B cell (primary cell): ENCODE measurements around the gene STARD10. TPM values are rescaled to one million over a fixed set of nuclear protein-coding genes. Genes with fewer than 3 reads are reported as not detected.

Experiments used
- ATAC-seq: fragments of 200-7000 bp; cut with Tn5 transposase; one replicate; pipeline ENCODE4 v1.10.0; 2021; ENCODE audit warnings: low read depth, mild to moderate bottlenecking, moderate number of reproducible peaks, moderate library complexity
- CTCF ChIA-PET: fragments of 350-600 bp; sonication (Branson Sonifier 250); formaldehyde crosslinking; loops from one replicate; lab custom pipeline; 2021; ENCODE audit warnings: antibody characterized with exemption, inconsistent platforms; lab: Charles Lee
- POLR2A ChIA-PET: fragments of 350-600 bp; sonication (Branson Sonifier 250); formaldehyde crosslinking; loops from one replicate; lab custom pipeline; 2021; ENCODE audit warnings: antibody characterized with exemption; lab: Charles Lee
- DNase-seq: peaks from one replicate; pipeline ENCODE4 v3.0.0; 2013
- H2AFZ ChIP-seq: 2 replicates; pipeline ENCODE4 v1.6.1; 2012; ENCODE audit warnings: mild to moderate bottlenecking, low read depth, low read length; ENCODE audit not compliant: insufficient read depth, poor library complexity, severe bottlenecking
- H3K27ac ChIP-seq, 2 donors: 1 replicate in 1 of 2; 2 replicates in 1 of 2; pipeline ENCODE4 v1.5.1; 2012 to 2013; ENCODE audit warnings: low read length in 2 of 2, mild to moderate bottlenecking in 2 of 2, moderate library complexity in 1 of 2
- H3K27me3 ChIP-seq, 4 experiments: fragments of 200-600 bp in 1 of 4; sonication (generic) in 1 of 4; replicated peaks in 1 of 4; 1 replicate in 2 of 4; 2 replicates in 2 of 4; pipeline versions ENCODE4 v1.6.1 to v1.7.0; 2013 to 2016; ENCODE audit warnings: low read length in 3 of 4, mild to moderate bottlenecking in 2 of 4, mixed read lengths in 1 of 4, moderate library complexity in 1 of 4; ENCODE audit not compliant: insufficient read depth in 4 of 4, control insufficient read depth in 3 of 4; ENCODE audit errors: control extremely low read depth in 1 of 4
- H3K36me3 ChIP-seq, 2 experiments: replicated peaks in 1 of 2; 1 replicate in 1 of 2; 2 replicates in 1 of 2; pipeline versions ENCODE4 v1.6.1 to v1.7.1; 2013; ENCODE audit warnings: low read length in 1 of 2; ENCODE audit not compliant: insufficient read depth in 2 of 2, control insufficient read depth in 1 of 2; ENCODE audit errors: control extremely low read depth in 1 of 2, extremely low read depth in 1 of 2
- H3K4me1 ChIP-seq, 2 donors: fragments of 200-600 bp in 1 of 2; sonication (generic) in 1 of 2; 1 replicate in 1 of 2; 2 replicates in 1 of 2; pipeline versions ENCODE4 v1.5.1 to v1.6.1; 2013 to 2017; ENCODE audit warnings: low read length in 2 of 2; ENCODE audit not compliant: control insufficient read depth in 2 of 2, insufficient read depth in 2 of 2
- H3K4me2 ChIP-seq: replicated peaks from 2 replicates; pipeline ENCODE3; 2012; ENCODE audit warnings: mild to moderate bottlenecking, low read depth, low read length; ENCODE audit not compliant: poor library complexity, severe bottlenecking
- H3K4me3 ChIP-seq, 5 experiments: fragments of 200-600 bp in 1 of 5; sonication (generic) in 1 of 5; 1 replicate in 3 of 5; 2 replicates in 2 of 5; pipeline versions ENCODE4 v1.5.1 to v1.7.0; 2011 to 2016; ENCODE audit warnings: low read length in 4 of 5, mild to moderate bottlenecking in 4 of 5, low read depth in 2 of 5, control low read depth in 1 of 5, moderate library complexity in 1 of 5; ENCODE audit not compliant: insufficient read depth in 1 of 5; ENCODE audit errors: control extremely low read depth in 1 of 5, extremely low read depth in 1 of 5
- H3K79me2 ChIP-seq: fragments of 200-600 bp; sonication (generic); one replicate; pipeline ENCODE4 v1.6.0; 2016; ENCODE audit warnings: low read length; ENCODE audit not compliant: control insufficient read depth, insufficient read depth
- H3K9ac ChIP-seq: fragments of 200-600 bp; sonication (generic); 2 replicates; pipeline ENCODE4 v1.6.1; 2017; ENCODE audit warnings: mild to moderate bottlenecking, low read length, moderate library complexity
- H3K9me3 ChIP-seq, 3 donors: one replicate each; pipeline versions ENCODE4 v1.6.1 to v1.7.1; 2013; ENCODE audit warnings: low read length in 2 of 3; ENCODE audit not compliant: control insufficient read depth in 2 of 3, insufficient read depth in 1 of 3; ENCODE audit errors: control extremely low read depth in 1 of 3
- H4K20me1 ChIP-seq: 2 replicates; pipeline ENCODE4 v1.6.0; 2012; ENCODE audit warnings: mild to moderate bottlenecking, low read length; ENCODE audit not compliant: insufficient read depth, control insufficient read depth, poor library complexity, severe bottlenecking
- H3K27ac Mint-ChIP-seq: one replicate; pipeline ENCODE4 v1.8.0; 2021; ENCODE audit warnings: mixed read lengths
- H3K27me3 Mint-ChIP-seq: one replicate; pipeline ENCODE4 v1.8.0; 2021; ENCODE audit warnings: mixed read lengths
- H3K4me1 Mint-ChIP-seq: one replicate; pipeline ENCODE4 v1.8.0; 2021; ENCODE audit warnings: mixed read lengths
- H3K4me3 Mint-ChIP-seq: one replicate; pipeline ENCODE4 v1.8.0; 2021; ENCODE audit warnings: mixed read lengths
- H3K9me3 Mint-ChIP-seq: one replicate; pipeline ENCODE4 v1.8.0; 2022; ENCODE audit warnings: mixed read lengths; ENCODE audit not compliant: insufficient read depth
- CTCF ChIP-seq: fragments of 200-600 bp; IDR thresholded peaks from one replicate; pipeline ENCODE4 v1.8.0; 2022; ENCODE audit warnings: antibody characterized with exemption, mild to moderate bottlenecking
- EZH2 ChIP-seq: IDR thresholded peaks from 2 replicates; pipeline ENCODE4 v1.6.1; 2012; ENCODE audit warnings: borderline replicate concordance, low read depth, mild to moderate bottlenecking, moderate library complexity, low read length; ENCODE audit not compliant: insufficient read depth, poor library complexity, severe bottlenecking
- WGBS: methylation state at CpG from one replicate; pipeline ENCODE4 v1.1.5; 2013; ENCODE audit warnings: missing lambda C conversion rate; ENCODE audit not compliant: insufficient coverage; 5-methylcytosine and 5-hydroxymethylcytosine counted together
- intact Hi-C: fragments of 100-400 bp; cut with micrococcal nuclease; formaldehyde crosslinking; loops from one replicate; pipeline ENCODE4 v1.10.0; 2022
- polyA plus RNA-seq: library from polyadenylated mRNA; depleted of rRNA; stranded (reverse); fragments of >200 nt; gene quantifications from 2 replicates; pipeline ENCODE4 v1.2.3, GENCODE V29; 2012
- total RNA-seq, 2 donors: library from RNA; stranded (reverse); fragments of 120-200 nt in 1 of 2; gene quantifications; 1 replicate in 1 of 2; 2 replicates in 1 of 2; pipeline versions ENCODE4 v1.2.3 to v1.2.4, GENCODE V29; 2013 to 2022

Gene STARD10
- total and polyA plus RNA-seq, 2 donors (not counting 1 experiment from before 2014, with no cell fraction given) = 37.5 to 39.2 TPM

- H3K4me3 Mint-ChIP-seq = peak overlapping the region; percentile 75
- Histone ChIP-seq H3K27ac (no peak overlapping the region), H3K9me3 (no peaks in the 10 kb centered on the region), H3K4me2 (peak overlapping the region; percentile 100), H3K79me2 (peaks cover 28% of the 10 kb centered on the region), H2AFZ (peak overlapping the region; percentile 79), H3K4me1 (peaks cover 24% of the 10 kb centered on the region in 2 donors), H4K20me1 (peaks cover 17% of the 10 kb centered on the region), H3K9ac (peak overlapping the region; percentile 78), H3K27me3 (no peaks in the 10 kb centered on the region), H3K4me3 (peak overlapping the region; percentile 4 to 77 (median 61)), H3K36me3 (no peaks in the 10 kb centered on the region)
- ChIA-PET CTCF (interaction anchor here (1.1 kb wide), 1 partner anchor 29 kb away, joined by 5 read pairs; no protein-coding TSS in a partner anchor), POLR2A (interaction anchor here (0.5 to 1.1 kb wide), 2 partner anchors 19 to 34 kb away, joined by 4 to 7 read pairs; no protein-coding TSS in a partner anchor)
- peak; percentile 17 for DNase-seq
- H3K4me1 Mint-ChIP-seq = peaks cover 34% of the 10 kb centered on the region
- TF ChIP-seq EZH2 (no peak), CTCF (no peak)
- H3K27ac Mint-ChIP-seq = peak overlapping the region; percentile 56
- 92% methylated on average over 10 of the region's 10 CpGs for WGBS
- intact Hi-C loops = loop anchor here (1.0 kb wide), 1 partner anchor 34 kb away; the partner anchor contains the start of gene ATG16L2
- ATAC-seq = no peak
- H3K9me3 Mint-ChIP-seq = no peaks in the 10 kb centered on the region
- H3K27me3 Mint-ChIP-seq = no peaks in the 10 kb centered on the region
Measured at GRCh38 chr11:72780296-72781062, 13.4 kb downstream of the STARD10 start.
